GM19372 (cell line): ENCODE data around the gene TRAPPC10.

ENCODE experiments used
- ATAC-seq: cut with Tn5 transposase; IDR thresholded peaks from one replicate; pipeline ENCODE4 v1.9.1; 2021; ENCODE audit warnings: mild to moderate bottlenecking, low read depth, moderate library complexity; ENCODE audit not compliant: unreplicated experiment

The TRAPPC10 gene

DNA sequence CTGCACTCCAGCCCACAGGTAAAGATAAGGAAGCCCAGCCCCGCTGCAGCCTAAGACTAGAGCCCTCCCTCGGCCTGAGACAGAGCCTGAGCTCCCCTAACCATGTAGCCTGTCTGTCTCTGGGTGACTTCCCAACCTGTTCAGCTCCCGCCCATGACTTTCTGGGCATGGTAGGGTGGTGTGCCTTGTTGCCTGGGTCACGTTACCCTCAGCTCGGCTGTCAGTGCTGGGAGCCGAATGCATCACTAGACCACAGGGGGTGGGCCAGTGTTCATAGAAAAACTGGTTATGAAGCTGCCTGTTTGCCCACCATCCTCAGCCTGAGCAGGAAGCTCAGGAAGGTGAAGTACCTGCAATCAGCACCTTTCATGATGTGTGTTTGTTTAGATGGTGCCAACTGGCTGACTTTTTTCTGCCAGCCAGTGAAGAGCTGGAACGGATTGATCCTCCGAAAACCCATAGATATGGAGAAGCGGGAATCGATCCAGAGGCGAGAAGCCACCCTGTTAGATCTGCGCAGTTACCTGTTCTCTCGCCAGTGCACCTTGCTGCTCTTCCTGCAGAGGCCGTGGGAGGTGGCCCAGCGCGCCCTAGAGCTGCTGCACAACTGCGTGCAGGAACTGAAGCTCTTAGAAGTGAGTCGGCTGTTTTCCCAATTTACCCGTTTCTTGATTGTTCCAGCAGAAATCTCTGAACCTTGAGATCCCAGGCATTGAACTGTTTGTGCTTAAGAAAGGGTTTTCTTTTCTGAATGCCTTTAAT is 51.2 kb downstream of the TRAPPC10 start:
- no peak for ATAC-seq

DNA sequence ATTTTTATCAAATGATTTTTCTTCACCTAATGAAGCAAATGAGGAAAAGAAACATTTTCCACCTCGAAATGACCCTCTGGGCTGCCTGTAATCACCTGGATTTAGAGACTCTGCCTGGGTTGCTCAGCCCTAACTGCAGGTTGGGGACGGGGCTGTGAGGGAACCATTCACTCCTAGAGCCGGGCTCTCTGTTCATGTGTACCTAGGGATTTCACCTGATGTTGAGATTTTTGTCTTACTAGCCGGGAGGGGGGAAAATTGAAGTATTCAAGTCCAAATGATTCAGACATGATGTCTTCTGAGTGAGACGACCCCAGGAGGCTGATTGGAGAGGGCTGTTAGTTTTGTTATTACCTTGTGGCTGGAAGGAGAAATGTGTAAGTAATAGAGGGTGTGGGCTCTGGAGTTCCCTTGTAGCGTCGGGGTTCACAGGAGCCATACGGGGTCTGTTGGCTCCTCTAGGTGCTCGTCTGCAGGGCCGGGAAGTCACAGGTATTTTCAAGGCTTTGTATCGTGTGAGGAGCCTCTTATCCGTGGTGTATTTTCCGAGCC is 52.8 kb downstream of the TRAPPC10 start:
- ATAC-seq = no peak

DNA sequence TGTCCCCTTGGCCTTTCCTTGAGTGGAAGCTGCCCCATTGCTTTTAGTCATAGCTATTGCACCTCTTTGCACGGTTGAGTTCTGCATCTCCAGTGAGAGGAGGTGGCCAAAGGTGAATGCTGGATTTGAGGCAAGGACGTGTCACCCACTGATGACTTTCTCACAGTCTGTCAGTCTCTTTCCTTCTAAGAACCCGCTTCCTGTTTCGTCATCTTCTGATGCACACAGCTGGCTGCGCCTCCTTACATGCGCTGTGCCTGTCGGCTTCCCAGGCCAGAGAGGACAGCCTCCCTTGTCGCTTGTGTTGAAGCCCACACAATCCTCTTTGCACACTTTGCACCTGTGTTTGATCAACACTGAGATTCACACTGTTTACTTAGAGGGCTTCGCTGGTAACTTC is 53.3 kb downstream of the TRAPPC10 start:
- ATAC-seq = no peak

DNA sequence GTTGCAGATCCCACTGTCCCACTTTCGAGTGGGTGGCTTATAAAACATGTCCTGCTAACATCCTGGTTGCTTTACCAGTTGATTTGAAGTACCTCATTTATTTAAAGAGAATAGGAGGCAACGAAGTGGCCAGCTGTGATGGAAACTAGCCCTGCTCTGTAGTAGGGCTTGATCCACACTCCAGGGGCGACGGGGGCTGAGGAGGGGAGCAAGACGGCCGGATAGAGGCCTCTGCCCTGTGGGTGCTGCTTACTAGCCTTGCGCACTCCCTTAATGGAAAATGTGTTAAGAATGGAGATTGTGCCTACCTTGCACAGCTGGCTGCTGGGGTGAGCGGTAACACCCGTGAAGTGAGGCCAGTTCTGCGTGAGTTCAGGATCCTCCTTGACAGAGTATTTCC is 54.0 kb downstream of the TRAPPC10 start:
- no peak for ATAC-seq

DNA sequence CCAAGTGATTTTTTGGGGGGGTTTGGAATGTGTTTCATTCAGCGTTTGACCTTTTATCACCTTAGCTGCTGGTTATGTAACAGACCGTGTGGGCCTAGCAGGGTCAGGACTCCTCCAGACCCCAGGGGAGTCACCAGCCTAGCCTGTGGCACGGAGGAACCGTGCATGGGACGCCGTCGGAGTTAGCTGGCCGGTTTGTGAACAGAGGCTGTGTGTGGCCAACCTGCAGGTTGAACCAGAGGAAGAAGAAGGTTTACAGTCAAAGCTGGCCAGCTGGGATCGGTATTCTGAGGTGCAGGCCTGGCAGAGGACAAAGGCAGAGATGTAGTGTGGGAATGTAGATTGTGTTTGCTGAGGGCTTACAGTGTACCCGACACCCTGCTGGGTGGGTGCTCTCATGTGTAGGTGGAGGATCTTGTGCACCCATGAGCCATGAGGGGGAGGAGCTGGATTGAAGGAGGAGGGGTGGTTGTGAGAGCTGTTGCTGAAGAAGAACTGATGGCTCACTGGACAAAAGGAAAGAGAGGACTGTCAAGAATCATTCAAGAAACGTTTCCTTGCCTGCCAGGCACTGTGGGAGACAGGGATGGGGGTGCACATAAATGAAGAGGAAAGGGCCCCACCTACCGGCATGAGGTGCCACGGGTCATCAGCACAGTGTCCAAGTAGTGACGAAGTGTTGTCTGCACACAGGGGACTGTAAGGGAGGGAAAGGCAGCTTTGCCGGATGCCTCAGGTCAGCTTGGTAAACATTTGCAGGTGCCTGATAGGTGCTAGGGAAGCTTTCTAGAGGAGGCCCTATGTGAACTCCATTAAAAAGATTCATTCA is 55.1 kb downstream of the TRAPPC10 start:
- no peak for ATAC-seq

DNA sequence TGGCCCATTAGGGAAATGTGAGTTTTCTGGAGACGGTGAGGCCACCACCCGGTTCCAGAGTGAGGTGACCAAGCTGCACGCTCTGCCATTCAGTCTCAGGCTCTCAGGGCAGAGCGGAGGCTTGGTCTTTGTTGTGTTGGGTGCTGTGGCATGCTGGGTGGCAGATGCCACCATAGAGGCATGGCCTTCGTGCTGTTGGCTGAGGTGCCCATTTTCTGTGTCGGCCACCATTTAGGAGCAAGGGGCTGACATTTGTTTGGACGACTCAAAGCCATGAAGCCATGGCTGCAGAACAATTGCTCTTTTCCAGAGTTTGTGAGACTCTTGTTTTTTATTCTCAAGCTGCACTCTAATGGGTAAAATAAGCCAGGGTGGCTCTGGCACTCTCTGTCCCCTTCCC is 58.3 kb downstream of the TRAPPC10 start:
- no peak for ATAC-seq

DNA sequence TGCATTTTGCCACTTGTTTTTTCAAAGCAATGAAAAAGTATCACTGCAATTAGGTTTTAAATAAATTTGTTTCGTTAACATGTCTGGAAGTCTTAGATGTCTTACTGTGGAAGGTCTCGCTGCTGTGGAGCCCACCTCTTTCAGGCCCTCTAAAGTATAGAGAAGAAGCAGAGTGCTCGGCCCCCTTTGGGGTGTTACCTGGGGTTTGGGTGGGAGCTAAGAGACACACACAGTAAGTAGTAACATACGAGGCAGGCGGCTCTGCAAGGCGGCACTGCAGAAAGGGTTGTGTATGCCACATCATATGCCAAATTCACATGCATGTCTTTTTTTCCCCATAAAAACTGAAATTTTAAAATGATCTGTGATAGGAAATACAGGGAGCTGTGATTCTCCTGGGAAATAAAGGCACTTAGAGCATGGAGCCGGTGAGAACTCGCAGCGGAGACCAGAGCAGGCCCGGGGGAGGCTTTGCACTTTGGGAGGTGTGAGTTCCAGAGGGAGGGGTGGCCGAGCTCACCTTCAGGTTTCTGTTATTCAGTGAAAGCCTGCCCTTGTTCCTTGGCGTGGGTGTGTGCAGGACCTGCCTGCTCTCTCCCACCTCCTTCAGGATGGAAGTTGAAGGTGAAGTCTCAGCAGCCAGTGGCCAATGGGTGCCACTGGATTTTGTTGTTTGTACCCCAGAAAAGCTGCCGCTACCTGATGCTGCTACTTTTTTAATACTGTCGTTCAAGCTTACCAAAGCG is 59.4 kb downstream of the TRAPPC10 start:
- ATAC-seq = no peak

DNA sequence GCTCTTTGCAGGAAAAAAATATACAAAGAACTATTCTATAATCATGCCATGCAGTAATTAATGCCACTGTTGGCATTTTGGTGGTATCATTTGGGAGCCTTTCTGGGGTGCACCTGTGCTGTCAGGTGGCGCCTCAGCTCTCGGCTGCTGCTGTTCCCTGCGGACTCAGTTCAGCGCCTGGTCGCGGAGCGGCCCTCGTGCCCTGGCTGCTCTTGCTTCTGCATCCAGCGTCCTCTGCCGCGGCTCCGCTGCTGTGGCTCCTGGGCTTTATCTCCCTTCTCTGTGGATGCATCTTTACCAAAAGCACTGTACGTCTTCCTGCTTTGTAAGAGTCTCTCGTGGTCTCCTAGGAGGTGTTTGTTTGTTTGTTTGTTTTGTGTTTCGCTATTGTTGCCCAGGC is 60.0 kb downstream of the TRAPPC10 start:
- no peak for ATAC-seq

DNA sequence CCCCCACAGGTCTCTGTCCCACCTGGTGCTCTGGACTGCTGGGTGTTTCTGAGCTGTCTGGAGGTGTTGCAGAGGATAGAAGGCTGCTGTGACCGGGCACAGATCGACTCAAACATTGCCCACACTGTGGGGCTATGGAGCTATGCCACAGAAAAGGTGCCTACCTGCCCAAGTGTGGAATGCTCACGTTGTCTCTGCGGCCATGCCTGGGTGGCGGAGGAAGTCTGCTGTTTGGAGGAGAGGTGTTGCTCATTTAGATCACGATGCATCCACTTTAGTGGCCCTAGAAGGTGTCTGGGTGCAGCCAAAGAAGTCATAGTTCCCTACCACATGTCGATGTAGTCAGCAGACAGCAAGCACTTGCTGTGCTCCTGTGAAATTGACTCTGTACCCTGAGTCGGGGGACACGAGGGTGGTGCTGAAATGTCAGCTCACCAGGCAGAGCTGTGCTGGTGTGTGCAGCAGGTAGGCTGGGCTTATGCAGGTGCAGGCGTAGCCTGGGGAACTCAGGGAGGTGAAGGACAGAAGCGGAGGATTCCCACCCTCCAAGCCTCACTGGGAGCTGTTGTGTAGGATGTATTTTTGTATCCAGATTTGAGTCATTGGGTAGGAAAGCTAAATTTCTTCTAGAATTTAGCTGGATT is 62.3 kb downstream of the TRAPPC10 start:
- no peak for ATAC-seq

DNA sequence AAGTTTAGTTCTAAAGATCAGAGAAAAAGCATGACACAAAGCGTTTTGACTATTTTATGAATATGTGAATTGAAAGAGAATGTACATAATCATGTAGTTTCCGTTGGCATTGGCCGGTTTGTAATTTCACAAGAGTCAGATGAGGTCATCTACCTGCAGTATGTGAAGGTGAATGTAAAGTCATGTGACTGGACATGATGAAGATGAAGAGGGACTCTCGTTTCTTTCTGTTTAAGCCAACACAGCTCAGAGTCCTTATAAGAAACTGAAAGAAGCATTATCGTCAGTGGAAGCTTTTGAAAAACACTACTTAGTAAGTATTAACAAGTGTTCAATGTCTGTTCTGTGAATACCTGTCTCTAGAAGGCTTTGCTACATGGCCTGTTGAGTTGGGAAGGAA is 64.2 kb downstream of the TRAPPC10 start:
- no peak for ATAC-seq

DNA sequence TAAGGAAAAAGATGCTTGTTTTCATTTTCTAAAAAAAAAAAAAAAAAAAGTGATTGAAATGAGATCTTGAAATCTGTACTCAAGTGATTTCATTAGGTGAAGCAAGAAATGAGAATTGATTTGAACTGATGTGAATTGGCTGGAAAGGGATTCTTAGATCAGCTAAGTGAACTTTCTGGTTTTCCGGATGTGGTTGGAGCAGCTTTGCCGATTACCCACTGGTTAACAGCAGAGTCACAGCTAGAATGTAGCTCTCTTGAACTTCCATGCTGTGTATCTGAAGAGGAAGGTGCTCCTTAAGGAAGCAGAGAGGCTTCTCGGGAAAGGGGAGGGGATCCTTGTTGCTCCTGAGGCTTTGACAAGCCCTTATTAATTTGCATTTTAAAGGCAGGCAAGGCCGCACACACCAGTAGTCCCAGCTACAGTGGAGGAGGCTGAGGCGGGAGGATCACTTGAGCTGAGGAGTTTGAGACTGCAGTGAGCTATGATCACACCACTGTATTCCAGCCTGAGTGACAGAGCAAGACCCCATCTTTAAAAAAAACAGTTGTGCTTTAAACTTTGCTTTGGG is 66.4 kb downstream of the TRAPPC10 start:
- no peak for ATAC-seq

DNA sequence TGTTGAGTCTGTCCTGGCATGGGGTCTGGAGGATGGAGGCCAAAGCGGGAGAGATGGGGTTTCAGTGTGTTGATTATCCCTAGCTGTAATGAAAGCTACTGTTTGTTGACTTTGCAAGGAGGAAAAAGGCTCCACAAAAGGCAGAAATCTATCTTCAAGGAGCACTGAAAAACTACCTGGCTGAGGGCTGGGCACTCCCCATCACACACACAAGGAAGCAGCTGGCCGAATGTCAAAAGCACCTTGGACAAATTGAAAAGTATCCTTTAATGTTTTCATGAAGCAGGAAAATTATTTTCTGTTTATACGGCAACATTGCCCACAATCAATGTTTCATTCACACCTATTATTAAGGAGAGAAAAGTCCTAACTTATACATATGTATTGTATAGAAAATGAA is 67.3 kb downstream of the TRAPPC10 start:
- no peak for ATAC-seq

DNA sequence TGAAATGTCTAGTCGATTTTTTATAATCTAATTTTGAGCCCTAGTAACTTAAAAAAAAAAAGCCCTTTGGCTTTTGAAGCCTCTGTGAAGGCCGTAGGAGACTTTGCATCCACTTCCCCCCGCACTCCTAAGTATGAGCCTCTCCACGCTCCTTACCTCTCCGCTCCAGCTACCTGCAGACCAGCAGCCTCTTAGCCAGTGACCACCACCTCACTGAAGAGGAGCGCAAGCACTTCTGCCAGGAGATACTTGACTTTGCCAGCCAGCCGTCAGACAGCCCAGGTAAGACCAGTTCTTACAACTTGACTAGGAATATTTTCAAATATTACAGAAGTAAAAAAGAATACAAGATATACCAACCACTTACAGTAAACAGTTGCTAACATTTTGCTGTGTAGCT is 67.7 kb downstream of the TRAPPC10 start:
- ATAC-seq = no peak

DNA sequence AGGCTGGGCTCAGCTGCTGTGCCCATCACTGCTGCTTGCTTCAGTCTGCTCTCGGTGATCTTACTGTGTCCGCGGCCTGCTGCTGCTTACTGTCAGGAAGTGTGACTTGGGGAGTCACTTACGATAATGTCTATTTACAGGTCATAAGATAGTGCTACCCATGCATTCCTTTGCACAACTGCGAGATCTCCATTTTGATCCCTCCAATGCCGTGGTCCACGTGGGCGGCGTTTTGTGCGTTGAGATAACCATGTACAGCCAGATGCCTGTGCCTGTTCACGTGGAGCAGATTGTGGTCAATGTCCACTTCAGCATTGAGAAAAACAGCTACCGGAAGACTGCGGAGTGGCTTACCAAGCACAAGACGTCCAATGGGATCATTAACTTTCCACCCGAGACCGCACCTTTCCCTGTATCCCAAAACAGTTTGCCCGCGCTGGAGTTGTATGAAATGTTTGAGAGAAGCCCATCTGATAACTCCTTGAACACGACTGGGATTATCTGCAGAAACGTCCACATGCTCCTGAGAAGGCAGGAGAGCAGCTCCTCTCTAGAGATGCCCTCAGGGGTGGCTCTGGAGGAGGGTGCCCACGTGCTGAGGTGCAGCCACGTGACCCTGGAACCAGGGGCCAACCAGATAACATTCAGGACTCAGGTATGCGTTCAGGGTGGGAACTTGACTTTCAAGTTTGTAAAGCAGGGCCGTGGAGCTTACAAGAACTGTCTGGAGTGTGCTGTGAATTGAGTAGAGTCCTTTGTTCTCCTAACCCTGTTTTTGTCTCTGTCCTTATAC is 70.7 kb downstream of the TRAPPC10 start:
- no peak for ATAC-seq

DNA sequence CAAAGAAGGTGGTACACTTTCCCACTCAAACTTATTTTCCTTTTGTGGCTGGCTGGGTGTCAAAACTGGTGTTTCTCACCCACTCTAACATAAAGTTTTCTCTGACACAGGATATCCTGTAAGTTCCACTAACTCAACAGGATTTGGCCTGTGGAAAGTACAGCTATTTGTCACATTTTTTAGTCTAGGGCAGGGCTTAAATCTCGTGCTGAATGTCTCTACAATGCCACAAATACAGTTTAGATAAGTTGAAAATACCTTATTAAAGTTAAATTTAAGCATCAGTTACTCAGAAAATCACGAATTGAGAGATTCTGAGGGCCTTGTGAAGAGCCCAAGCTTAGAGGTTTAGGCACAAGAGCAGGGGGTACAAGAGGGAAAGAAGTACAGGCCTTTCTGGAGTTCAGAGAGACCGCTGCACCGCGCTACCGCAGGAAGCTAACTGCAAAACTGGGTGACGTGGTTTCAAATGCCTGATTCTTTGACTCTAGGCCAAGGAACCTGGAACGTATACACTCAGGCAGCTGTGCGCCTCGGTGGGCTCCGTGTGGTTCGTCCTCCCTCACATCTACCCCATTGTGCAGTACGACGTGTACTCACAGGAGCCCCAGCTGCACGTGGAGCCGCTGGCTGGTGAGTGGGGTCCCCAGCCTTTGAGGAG is 71.7 kb downstream of the TRAPPC10 start:
- no peak for ATAC-seq

DNA sequence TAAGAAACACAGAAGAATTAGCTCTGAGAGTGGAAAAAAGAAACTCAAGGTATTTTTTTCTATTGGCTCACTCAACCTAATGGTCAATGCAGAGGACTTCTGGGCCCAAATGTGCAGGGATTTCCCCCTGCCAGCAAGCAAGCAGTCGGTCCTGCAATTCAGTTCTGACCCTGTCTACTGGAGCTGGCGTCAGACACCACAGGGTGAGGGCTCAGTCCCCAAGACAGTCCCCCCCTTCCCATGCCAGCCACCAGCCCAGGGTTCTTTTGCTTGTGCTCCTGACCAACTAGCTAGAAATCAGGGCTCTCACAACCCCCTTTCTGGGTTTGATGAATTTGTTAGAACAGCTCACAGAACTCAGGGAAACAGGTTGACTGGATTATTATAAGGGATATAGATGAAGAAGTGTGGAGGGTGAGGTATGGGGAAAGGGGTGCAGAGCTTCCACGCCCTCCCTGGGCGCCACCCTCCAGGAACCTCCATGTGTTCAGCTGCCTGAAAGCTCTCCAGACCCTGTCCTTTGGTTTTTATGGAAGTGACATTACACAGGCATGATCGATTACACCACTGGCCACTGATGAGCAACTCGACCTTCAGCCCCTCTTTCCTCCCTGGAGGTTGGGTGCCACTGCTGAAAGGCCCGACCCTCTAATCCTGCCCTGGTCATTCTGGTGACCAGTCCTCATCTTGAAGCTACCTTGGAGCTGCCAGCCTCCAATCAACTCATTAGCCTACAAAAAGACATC is 72.6 kb downstream of the TRAPPC10 start:
- no peak for ATAC-seq

DNA sequence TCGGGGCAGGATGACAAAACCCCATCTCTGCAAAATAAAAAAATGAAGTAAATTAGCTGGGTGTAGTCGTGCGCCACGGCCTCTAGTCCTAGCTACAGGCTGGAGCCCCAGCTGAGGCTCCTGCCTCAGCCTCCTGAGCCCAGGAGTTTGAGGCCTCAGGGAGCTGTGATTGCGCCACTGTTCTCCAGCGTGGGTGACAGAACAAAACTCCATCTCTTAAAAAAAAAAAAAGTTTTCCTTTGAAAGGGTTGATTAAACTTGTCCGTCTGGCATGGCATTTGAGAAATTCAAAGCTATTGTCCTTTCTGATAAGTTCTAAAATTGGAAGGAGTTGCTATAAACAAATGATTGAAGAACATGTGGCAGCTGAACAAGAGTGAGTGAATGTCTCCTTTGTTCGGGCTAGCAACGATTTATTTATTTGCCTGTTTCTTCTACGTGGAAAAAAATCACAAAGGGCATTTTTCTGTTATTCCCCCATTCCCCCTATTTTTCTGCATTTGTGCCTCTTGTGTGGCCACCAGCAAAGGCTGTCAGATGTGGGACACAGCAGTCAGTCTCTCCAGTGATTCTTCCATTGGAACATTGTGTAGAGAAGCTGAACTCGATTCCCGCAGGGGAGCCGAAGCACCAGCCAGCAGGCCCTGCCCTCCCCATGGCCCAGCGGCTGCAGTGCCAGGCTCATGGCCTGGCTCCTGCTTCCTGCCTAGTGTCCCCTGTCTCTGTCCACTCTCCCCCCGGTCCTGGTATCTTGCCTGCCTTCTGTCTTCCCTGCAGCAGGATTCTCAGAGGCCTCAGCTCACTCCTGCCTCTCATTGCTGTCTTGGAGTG is 73.6 kb downstream of the TRAPPC10 start:
- no peak for ATAC-seq
